CD4-positive, alpha-beta T cell treated with Interleukin-17A for 1 hour (primary cell): ENCODE measurements around the gene FOXD4L1.
"Not testable (repeated sequence)": the region's sequence is repeated elsewhere in the genome, so short reads cannot be mapped to it uniquely, and the experiment has no call there.

Experiments
- DNase-seq: peaks from one replicate; pipeline ENCODE4 v3.0.0-alpha.2; 2020

FOXD4L1 gene

GRCh38 chr2:113527350-113528045 is 29.0 kb downstream of the FOXD4L1 start:
- DNase-seq: not testable (repeated sequence)

- not testable (repeated sequence) for DNase-seq
Observed at GRCh38 chr2:113528126-113528525, 29.7 kb downstream of the FOXD4L1 start.

- DNase-seq: not testable (repeated sequence)
Observed at GRCh38 chr2:113528904-113529303, 30.4 kb downstream of the FOXD4L1 start.

- DNase-seq: not testable (repeated sequence)
Observed at GRCh38 chr2:113532991-113533390, 34.5 kb downstream of the FOXD4L1 start.

GRCh38 chr2:113536573-113536972 is 38.1 kb downstream of the FOXD4L1 start:
- DNase-seq: not testable (repeated sequence)

- not testable (repeated sequence) for DNase-seq
Observed at GRCh38 chr2:113540834-113541203, 42.4 kb downstream of the FOXD4L1 start.

GRCh38 chr2:113541204-113541975 is 42.9 kb downstream of the FOXD4L1 start:
- DNase-seq: not testable (repeated sequence)

- not testable (repeated sequence) for DNase-seq
Observed at GRCh38 chr2:113541976-113542485, 43.6 kb downstream of the FOXD4L1 start.

- DNase-seq: not testable (repeated sequence)
Observed at GRCh38 chr2:113542529-113542928, 44.1 kb downstream of the FOXD4L1 start.
